GM12873 (cell line): ENCODE data around the gene VSTM4.

Experiments used
- TF ChIP-seq, protein P1 (sequence below): IDR thresholded peaks from 2 replicates; pipeline ENCODE4 v1.5.1; 2012; ENCODE audit warnings: low read depth, mild to moderate bottlenecking, moderate library complexity, low read length, control low read depth; ENCODE audit not compliant: insufficient read depth; ENCODE audit errors: missing control alignments

The VSTM4 gene

DNA sequence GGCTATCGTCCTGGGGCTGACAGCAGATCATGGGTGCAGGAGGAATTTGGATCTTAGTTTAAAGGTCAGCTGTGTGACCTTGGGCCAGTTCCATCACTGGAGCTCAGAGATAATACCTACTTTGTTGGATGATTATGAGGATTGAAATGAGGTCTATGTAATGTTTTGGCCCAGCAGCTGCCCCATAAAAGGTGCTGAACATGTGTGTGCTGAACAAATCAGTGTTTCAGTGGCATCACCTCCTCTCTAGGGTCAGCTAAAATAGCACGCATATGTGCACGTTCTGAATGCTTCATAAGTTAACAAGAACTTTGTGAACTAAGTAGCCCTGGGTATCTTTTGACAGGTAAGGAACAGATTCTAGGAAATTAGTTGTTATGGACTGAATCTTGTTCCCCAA is 90.8 kb downstream of the VSTM4 start:
- TF ChIP-seq, protein P1, sequence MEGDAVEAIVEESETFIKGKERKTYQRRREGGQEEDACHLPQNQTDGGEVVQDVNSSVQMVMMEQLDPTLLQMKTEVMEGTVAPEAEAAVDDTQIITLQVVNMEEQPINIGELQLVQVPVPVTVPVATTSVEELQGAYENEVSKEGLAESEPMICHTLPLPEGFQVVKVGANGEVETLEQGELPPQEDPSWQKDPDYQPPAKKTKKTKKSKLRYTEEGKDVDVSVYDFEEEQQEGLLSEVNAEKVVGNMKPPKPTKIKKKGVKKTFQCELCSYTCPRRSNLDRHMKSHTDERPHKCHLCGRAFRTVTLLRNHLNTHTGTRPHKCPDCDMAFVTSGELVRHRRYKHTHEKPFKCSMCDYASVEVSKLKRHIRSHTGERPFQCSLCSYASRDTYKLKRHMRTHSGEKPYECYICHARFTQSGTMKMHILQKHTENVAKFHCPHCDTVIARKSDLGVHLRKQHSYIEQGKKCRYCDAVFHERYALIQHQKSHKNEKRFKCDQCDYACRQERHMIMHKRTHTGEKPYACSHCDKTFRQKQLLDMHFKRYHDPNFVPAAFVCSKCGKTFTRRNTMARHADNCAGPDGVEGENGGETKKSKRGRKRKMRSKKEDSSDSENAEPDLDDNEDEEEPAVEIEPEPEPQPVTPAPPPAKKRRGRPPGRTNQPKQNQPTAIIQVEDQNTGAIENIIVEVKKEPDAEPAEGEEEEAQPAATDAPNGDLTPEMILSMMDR, result no peak

DNA sequence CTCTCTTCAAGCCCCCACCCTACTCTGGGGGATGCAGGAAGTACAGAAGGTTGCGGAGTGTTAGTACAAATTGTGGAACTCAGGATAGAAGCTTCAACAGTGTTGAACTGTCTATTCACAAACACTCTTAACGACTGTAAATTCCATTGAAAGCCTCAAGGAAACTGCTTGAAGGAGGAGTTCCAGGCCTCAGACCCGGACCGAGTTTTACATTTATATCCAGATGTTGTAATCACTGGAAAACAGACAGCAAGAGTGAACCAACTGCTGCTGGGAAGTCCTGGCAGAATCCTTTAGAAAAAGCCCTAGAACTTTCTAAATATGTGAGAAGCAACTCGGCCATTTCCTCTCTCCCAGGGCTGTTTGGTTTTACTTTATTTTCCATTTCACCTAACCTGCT is 91.6 kb downstream of the VSTM4 start:
- TF ChIP-seq, protein P1, result no peak

DNA sequence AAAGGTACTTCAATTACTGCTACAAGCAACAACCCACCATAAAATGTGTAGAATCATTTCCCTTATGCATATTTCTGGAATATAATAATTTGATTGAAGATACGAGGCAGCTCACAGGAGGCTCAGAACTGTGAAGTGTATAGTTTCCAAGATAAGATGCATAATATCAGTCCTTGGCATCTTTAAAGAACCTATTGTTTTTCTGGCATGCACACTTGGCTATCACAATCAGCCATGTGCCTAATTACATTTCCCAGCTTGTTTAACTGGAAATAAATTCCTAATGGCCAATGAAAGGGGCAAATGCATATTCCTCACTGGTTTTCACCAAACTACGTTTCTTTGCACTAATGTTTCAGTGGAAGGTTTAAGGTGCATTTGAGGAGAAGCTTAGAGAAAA is 92.3 kb downstream of the VSTM4 start:
- TF ChIP-seq, protein P1, result no peak

DNA sequence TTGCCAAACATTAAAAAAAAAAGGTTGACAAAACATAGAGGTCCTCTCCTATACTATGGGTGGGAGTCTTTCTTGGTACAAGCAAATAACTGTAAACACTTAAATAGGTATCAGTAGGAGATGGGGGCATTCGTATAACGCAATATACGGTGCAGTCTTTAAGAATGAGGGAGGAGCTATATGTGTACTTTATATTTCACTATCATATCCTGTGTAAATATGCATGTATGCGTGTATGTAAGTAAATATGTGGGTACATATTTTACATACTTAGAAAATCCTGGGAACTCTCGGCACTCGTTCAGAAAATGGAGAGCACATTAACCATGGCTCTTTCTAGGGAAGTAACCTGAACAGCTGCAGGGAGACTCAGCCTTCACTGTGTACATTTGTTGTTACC is 93.6 kb downstream of the VSTM4 start:
- TF ChIP-seq, protein P1, result no peak

DNA sequence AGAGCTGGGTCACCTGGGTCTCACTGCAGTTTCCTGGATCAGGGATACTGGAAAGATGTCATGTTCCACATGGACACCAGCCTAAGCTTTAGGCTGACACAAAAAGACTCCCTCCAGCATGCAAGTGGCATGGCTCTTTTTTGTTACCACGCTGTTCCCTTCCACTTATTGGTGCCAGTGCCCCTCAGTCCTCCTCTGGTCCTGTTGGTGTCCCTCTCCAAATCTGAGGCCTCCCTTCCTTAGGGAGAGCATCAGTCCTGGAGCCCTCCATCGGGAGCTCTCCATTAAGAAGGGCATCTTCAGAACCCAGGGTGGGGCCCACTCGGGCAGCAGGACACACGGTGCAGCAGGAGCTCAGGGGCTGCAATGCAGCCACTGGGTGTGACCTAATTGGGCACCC is 99.6 kb downstream of the VSTM4 start:
- TF ChIP-seq, protein P1, result no peak

DNA sequence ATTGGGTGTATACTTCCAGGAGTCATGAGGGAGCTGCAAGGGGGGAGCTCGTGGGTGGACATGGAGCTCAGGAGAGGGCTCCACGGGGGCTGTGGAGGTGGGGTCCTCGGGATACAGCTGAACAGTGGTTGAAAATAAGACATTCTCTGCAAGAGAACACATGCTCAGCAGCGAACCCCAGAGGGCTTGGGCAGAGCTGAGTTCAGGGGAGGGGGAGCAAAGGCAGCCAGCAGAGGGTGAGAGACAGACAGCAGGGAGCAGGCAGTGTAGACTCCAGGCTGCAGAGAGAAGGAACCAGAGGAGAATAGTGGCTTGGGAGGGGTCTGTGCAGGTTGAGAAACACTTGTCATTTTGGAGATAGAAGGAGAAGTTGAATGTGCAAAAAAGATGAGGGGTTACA is 102.7 kb downstream of the VSTM4 start:
- TF ChIP-seq, protein P1, result no peak

DNA sequence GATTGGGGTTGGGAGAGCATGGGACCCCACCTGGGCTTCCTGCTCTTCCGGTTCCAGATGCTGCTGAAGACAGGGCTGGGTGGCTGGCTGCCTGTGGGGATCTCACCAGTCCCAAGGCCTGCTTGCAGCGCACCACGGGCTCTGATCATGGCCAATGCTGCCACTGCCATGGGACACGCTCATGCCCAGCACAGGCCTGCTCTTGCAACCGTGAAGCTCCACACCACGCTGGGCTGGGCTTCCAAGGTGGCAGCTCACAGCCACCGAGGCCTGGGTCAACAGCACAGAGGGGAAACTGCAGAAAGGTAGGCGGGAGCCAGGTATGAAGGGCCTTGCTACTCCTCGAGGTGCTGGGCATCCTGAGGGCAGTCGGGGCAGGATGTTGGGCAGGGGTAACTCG is 103.6 kb downstream of the VSTM4 start:
- TF ChIP-seq, protein P1, result no peak

DNA sequence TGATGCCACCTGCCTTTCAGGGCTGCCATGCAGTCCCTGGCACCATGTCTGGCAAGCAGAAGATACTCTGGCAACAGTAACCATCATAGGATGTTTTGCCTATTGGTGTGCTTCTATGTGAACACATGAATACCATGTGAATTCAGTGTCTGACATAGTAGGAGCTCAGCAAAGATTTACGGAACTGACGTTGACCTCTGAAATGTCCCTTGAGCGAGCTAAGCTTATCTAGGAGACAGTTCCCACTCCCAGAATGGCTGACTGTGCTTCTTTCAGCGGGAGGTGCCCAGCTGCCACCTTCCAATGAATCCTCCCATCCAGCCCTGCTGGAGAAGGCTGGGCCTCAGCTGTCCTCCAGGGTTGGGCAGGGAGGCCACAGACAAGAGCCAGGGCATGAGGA is 104.5 kb downstream of the VSTM4 start:
- TF ChIP-seq, protein P1, result no peak
